LNCAP (cell line): Measurements from ENCODE around the gene CDH20.

ENCODE experiments used
- CTCF ChIP-seq: fragments of 450-650 bp; IDR thresholded peaks from 2 replicates; pipeline ENCODE4 v1.5.1; 2017; ENCODE audit warnings: mild to moderate bottlenecking

CDH20 gene

GRCh38 chr18:61574665-61575064, 241.4 kb downstream of the CDH20 start:
- TF ChIP-seq CTCF, result no peak

GRCh38 chr18:61575419-61575818, 242.2 kb downstream of the CDH20 start:
- TF ChIP-seq CTCF, result no peak

- no peak for TF ChIP-seq CTCF
These were observed 245.6 kb downstream of the CDH20 start for GRCh38 chr18:61578846-61579245.

GRCh38 chr18:61579581-61579980, 246.4 kb downstream of the CDH20 start:
- no peak for TF ChIP-seq CTCF

- TF ChIP-seq CTCF, result no peak
These were observed 246.8 kb downstream of the CDH20 start for GRCh38 chr18:61580046-61580445.

GRCh38 chr18:61581578-61582201, 248.5 kb downstream of the CDH20 start:
- TF ChIP-seq CTCF, result peak; percentile 98

- peak; percentile 41; the same call in 1 of the 2 replicates for TF ChIP-seq CTCF
These were observed 249.0 kb downstream of the CDH20 start for GRCh38 chr18:61582202-61582710.

GRCh38 chr18:61583548-61583947, 250.3 kb downstream of the CDH20 start:
- no peak for TF ChIP-seq CTCF
